ENCODE results near the gene MED22.
"Not testable (repeated sequence)": the region's sequence is repeated elsewhere in the genome, so short reads cannot be mapped to it uniquely, and the experiment has no call there.

Gene MED22

GRCh38 chr9:133347985-133348717 is at the start of gene MED22, which contains the start of gene RPL7A:
MED22 (minus strand) TSS chr9:133348131; CDS start chr9:133346662, 1,469 bp downstream.
RPL7A (plus strand) TSS chr9:133348218; CDS start chr9:133348244, 26 bp downstream.
- peak; percentile 88 to 91 for DNase-seq (ENCODE audit: low read depth in 2 of 2)

GRCh38 chr9:133397370-133397769 is 49.4 kb upstream of the MED22 start:
- no peak for DNase-seq (ENCODE audit: low read depth in 2 of 2)

- DNase-seq (ENCODE audit: low read depth in 2 of 2), result no peak
Observed at GRCh38 chr9:133396952-133397351, 49.0 kb upstream of the MED22 start.

GRCh38 chr9:133394687-133395271 is 46.8 kb upstream of the MED22 start:
- no peak for DNase-seq (ENCODE audit: low read depth in 2 of 2)

GRCh38 chr9:133393399-133393798 is 45.5 kb upstream of the MED22 start:
- DNase-seq (ENCODE audit: low read depth in 2 of 2), result no peak

GRCh38 chr9:133392308-133392707 is 44.4 kb upstream of the MED22 start:
- not testable (repeated sequence) for DNase-seq (ENCODE audit: low read depth in 2 of 2)

GRCh38 chr9:133391449-133391848 is 43.5 kb upstream of the MED22 start:
- DNase-seq (ENCODE audit: low read depth in 2 of 2), result not testable (repeated sequence)

GRCh38 chr9:133390713-133391112 is 42.8 kb upstream of the MED22 start:
- no peak for DNase-seq (ENCODE audit: low read depth in 2 of 2)

- DNase-seq (ENCODE audit: low read depth in 2 of 2), result no peak
Observed at GRCh38 chr9:133389562-133389961, 41.6 kb upstream of the MED22 start.

GRCh38 chr9:133389025-133389557 is 41.2 kb upstream of the MED22 start:
- no peak for DNase-seq (ENCODE audit: low read depth in 2 of 2)

- DNase-seq (ENCODE audit: low read depth in 2 of 2), result no peak
Observed at GRCh38 chr9:133387680-133388079, 39.7 kb upstream of the MED22 start.

GRCh38 chr9:133386338-133386737 is 38.4 kb upstream of the MED22 start:
- DNase-seq (ENCODE audit: low read depth in 2 of 2), result no peak

GRCh38 chr9:133385452-133385851 is 37.5 kb upstream of the MED22 start:
- DNase-seq (ENCODE audit: low read depth in 2 of 2), result no peak

- DNase-seq (ENCODE audit: low read depth in 2 of 2), result no peak
Observed at GRCh38 chr9:133384736-133385321, 36.9 kb upstream of the MED22 start.

- no peak for DNase-seq (ENCODE audit: low read depth in 2 of 2)
Observed at GRCh38 chr9:133383438-133383837, 35.5 kb upstream of the MED22 start.

- no peak for DNase-seq (ENCODE audit: low read depth in 2 of 2)
Observed at GRCh38 chr9:133382507-133383141, 34.7 kb upstream of the MED22 start.

- no peak for DNase-seq (ENCODE audit: low read depth in 2 of 2)
Observed at GRCh38 chr9:133380734-133381133, 32.8 kb upstream of the MED22 start.

- DNase-seq (ENCODE audit: low read depth in 2 of 2), result no peak
Observed at GRCh38 chr9:133379153-133380086, 31.5 kb upstream of the MED22 start.

- DNase-seq (ENCODE audit: low read depth in 2 of 2), result no peak
Observed at GRCh38 chr9:133378408-133378962, 30.6 kb upstream of the MED22 start.

- peak; percentile 70 for DNase-seq (ENCODE audit: low read depth in 2 of 2)
Observed at GRCh38 chr9:133377721-133378216, 29.8 kb upstream of the MED22 start.

GRCh38 chr9:133377280-133377679 is 29.3 kb upstream of the MED22 start:
- not testable (repeated sequence) for DNase-seq (ENCODE audit: low read depth in 2 of 2)
